H9 (cell line): ENCODE measurements around the gene SLC25A19. TPM values are rescaled to one million over a fixed set of nuclear protein-coding genes. Genes with fewer than 3 reads are reported as not detected.

Experiments
- DNase-seq: peaks from one replicate; pipeline ENCODE4 v3.0.0-alpha.2; 2017
- H2AFZ ChIP-seq: one replicate; pipeline ENCODE4 v1.6.1; 2013; ENCODE audit warnings: mild to moderate bottlenecking, low read length, control low read depth, moderate library complexity
- H2AK5ac ChIP-seq: 2 replicates; pipeline ENCODE4 v1.6.1; 2013; ENCODE audit warnings: low read length, control low read depth, mixed read lengths; ENCODE audit not compliant: insufficient read length
- H2BK120ac ChIP-seq: one replicate; pipeline ENCODE4 v1.6.1; 2013; ENCODE audit warnings: low read depth, mild to moderate bottlenecking, low read length, control low read depth, inconsistent platforms; ENCODE audit not compliant: poor library complexity, severe bottlenecking
- H2BK12ac ChIP-seq: 2 replicates; pipeline ENCODE4 v1.6.1; 2013; ENCODE audit warnings: low read length, control low read depth, mixed read lengths, low read depth; ENCODE audit not compliant: insufficient read length
- H2BK15ac ChIP-seq: 2 replicates; pipeline ENCODE4 v1.6.1; 2013; ENCODE audit warnings: low read depth, low read length, control low read depth
- H2BK20ac ChIP-seq: one replicate; pipeline ENCODE4 v1.6.1; 2013; ENCODE audit warnings: low read depth, mild to moderate bottlenecking, low read length, control low read depth, inconsistent platforms; ENCODE audit not compliant: poor library complexity, severe bottlenecking
- H2BK5ac ChIP-seq: 2 replicates; pipeline ENCODE4 v1.6.1; 2013; ENCODE audit warnings: low read length, control low read depth, mixed read lengths; ENCODE audit not compliant: insufficient read length
- H3K14ac ChIP-seq: 2 replicates; pipeline ENCODE4 v1.6.1; 2013; ENCODE audit warnings: low read length, control low read depth; ENCODE audit not compliant: insufficient read depth
- H3K18ac ChIP-seq: 2 replicates; pipeline ENCODE4 v1.6.1; 2013; ENCODE audit warnings: low read depth, mild to moderate bottlenecking, mixed read lengths, low read length, control low read depth; ENCODE audit not compliant: insufficient read length
- H3K23ac ChIP-seq: 2 replicates; pipeline ENCODE4 v1.6.1; 2013; ENCODE audit warnings: low read length, control low read depth, mixed read lengths, low read depth; ENCODE audit not compliant: insufficient read length
- H3K23me2 ChIP-seq: 2 replicates; pipeline ENCODE4 v1.6.1; 2013; ENCODE audit warnings: low read depth, mild to moderate bottlenecking, mixed read lengths, low read length, control low read depth; ENCODE audit not compliant: insufficient read length, poor library complexity, severe bottlenecking
- H3K27ac ChIP-seq: 2 replicates; pipeline ENCODE4 v1.5.1; 2013; ENCODE audit warnings: low read length, control low read depth, mixed read lengths, low read depth; ENCODE audit not compliant: insufficient read length
- H3K27me3 ChIP-seq: 2 replicates; pipeline ENCODE4 v1.6.1; 2013; ENCODE audit warnings: low read length, control low read depth, inconsistent platforms; ENCODE audit not compliant: insufficient read depth
- H3K4ac ChIP-seq: 2 replicates; pipeline ENCODE4 v1.6.1; 2013; ENCODE audit warnings: low read depth, mild to moderate bottlenecking, control low read depth, inconsistent platforms, low read length, moderate library complexity
- H3K4me1 ChIP-seq: 2 replicates; pipeline ENCODE4 v1.6.1; 2013; ENCODE audit warnings: low read length, control low read depth, inconsistent platforms; ENCODE audit not compliant: insufficient read depth
- H3K4me2 ChIP-seq: 2 replicates; pipeline ENCODE4 v1.6.1; 2013; ENCODE audit warnings: low read length, control low read depth, mixed read lengths; ENCODE audit not compliant: insufficient read length, insufficient read depth
- H3K56ac ChIP-seq: 2 replicates; pipeline ENCODE4 v1.6.1; 2013; ENCODE audit warnings: low read depth, mild to moderate bottlenecking, mixed read lengths, low read length, control low read depth; ENCODE audit not compliant: insufficient read length
- H3K79me1 ChIP-seq: 2 replicates; pipeline ENCODE4 v1.6.1; 2013; ENCODE audit warnings: low read depth, mild to moderate bottlenecking, moderate library complexity, low read length, control low read depth, inconsistent platforms; ENCODE audit not compliant: insufficient read depth, poor library complexity, severe bottlenecking
- H3K79me2 ChIP-seq: 2 replicates; pipeline ENCODE4 v1.6.1; 2013; ENCODE audit warnings: low read length, control low read depth, inconsistent platforms; ENCODE audit not compliant: insufficient read depth
- H3K9ac ChIP-seq: 2 replicates; pipeline ENCODE4 v1.6.1; 2013; ENCODE audit warnings: low read length, control low read depth, mixed read lengths; ENCODE audit not compliant: insufficient read length; ENCODE audit errors: extremely low read depth
- H3K9me3 ChIP-seq: one replicate; pipeline ENCODE4 v1.6.1; 2013; ENCODE audit warnings: low read depth, low read length, inconsistent platforms; ENCODE audit not compliant: control insufficient read depth
- H3T11ph ChIP-seq: one replicate; pipeline ENCODE4 v1.6.1; 2013; ENCODE audit warnings: mild to moderate bottlenecking, low read length, control low read depth, inconsistent platforms
- H4K20me1 ChIP-seq: one replicate; pipeline ENCODE4 v1.6.1; 2013; ENCODE audit not compliant: control insufficient read depth, insufficient read length, insufficient read depth
- H4K5ac ChIP-seq: 2 replicates; pipeline ENCODE4 v1.6.1; 2013; ENCODE audit warnings: low read depth, mild to moderate bottlenecking, mixed read lengths, low read length, control low read depth; ENCODE audit not compliant: insufficient read length
- H4K8ac ChIP-seq: replicated peaks from 2 replicates; pipeline ENCODE4 v1.6.1; 2013; ENCODE audit warnings: low read length, control low read depth, mixed read lengths, low read depth; ENCODE audit not compliant: insufficient read length
- H4K91ac ChIP-seq: 2 replicates; pipeline ENCODE4 v1.6.1; 2013; ENCODE audit warnings: low read depth, mild to moderate bottlenecking, moderate library complexity, mixed read lengths, low read length, control low read depth; ENCODE audit not compliant: insufficient read length
- H3K27ac Mint-ChIP-seq, 3 experiments: 2 replicates in 2 of 3; 3 replicates in 1 of 3; pipeline ENCODE4 v1.8.0; 2020 to 2021; ENCODE audit warnings: mixed read lengths in 3 of 3, mild to moderate bottlenecking in 1 of 3, moderate library complexity in 1 of 3
- H3K27me3 Mint-ChIP-seq: 2 replicates; pipeline ENCODE4 v1.8.0; 2021; ENCODE audit warnings: low read depth, mild to moderate bottlenecking, moderate library complexity, mixed read lengths
- H3K36me3 Mint-ChIP-seq, 3 experiments: 2 replicates in 2 of 3; 3 replicates in 1 of 3; pipeline ENCODE4 v1.8.0; 2020 to 2021; ENCODE audit warnings: low read depth in 3 of 3, mixed read lengths in 3 of 3; ENCODE audit not compliant: insufficient read depth in 1 of 3
- H3K4me1 Mint-ChIP-seq, 2 experiments: 2 replicates each; pipeline ENCODE4 v1.8.0; 2020; ENCODE audit warnings: mixed read lengths in 2 of 2
- H3K4me3 Mint-ChIP-seq, 2 experiments: 2 replicates in 1 of 2; 3 replicates in 1 of 2; pipeline ENCODE4 v1.8.0; 2020 to 2021; ENCODE audit warnings: mild to moderate bottlenecking in 2 of 2, mixed read lengths in 2 of 2, moderate library complexity in 1 of 2
- H3K9me3 Mint-ChIP-seq, 2 experiments: 2 replicates in 1 of 2; 3 replicates in 1 of 2; pipeline ENCODE4 v1.8.0; 2020; ENCODE audit warnings: mild to moderate bottlenecking in 2 of 2, mixed read lengths in 2 of 2, moderate library complexity in 1 of 2
- CTCF ChIP-seq: fragments of 200-600 bp; sonication (generic); conservative IDR thresholded peaks from 3 replicates; pipeline ENCODE4 v1.8.0; 2021; ENCODE audit warnings: antibody characterized with exemption, mild to moderate bottlenecking
- WGBS: extraction: QIAGEN DNeasy Blood & Tissue Kit; methylation state at CpG from one replicate; pipeline ENCODE4 v1.1.7; 2013; ENCODE audit warnings: missing lambda C conversion rate, low lambda C conversion rate, mixed read lengths; ENCODE audit not compliant: insufficient read length; ENCODE audit errors: extremely low coverage; 5-methylcytosine and 5-hydroxymethylcytosine counted together
- total RNA-seq: library from RNA; stranded (reverse); gene quantifications from 2 replicates; pipeline ENCODE4 v1.2.1, GENCODE V29; 2021

The SLC25A19 gene
- total RNA-seq, 1 experiment from 2014 or later: 24.2 TPM

DNA sequence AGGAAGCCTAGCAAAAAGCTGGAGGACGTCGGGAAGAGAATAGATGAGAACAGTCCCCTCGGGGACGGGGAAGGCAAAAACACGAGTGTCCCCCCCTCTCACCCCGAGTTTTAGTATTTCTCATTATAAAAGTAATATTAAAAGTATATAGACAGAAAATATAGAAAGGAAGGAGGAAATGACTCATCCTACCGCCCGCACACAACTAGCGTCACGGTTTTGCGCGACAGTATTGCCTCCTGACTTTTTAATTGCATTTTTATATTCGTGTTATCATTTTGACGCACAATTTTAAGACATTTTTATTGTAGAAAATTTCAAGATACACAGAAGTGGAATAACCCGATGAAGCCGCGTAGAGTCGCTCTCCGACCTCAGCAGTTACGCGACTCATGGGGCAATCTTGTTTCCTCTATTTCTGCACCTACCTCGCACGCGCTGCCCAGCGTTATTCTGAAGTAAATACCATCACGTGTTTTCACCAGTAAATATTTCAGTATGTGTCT lies 652 bp upstream of the SLC25A19 start:
- Mint-ChIP-seq H3K4me3 (peak overlapping the region; percentile 89 to 93), H3K27me3 (no peaks in the 10 kb centered on the region; the same call in 1 of the 2 replicates), H3K4me1 (peaks cover 8 to 10% of the 10 kb centered on the region in 2 experiments), H3K36me3 (peaks cover 3 to 20% (median 8%) of the 10 kb centered on the region in 3 experiments; a peak in 5 of 7 replicates), H3K27ac (peak overlapping the region in 2 of 3 experiments; percentile 91 to 95; a peak in 4 of 7 replicates), H3K9me3 (no peaks in the 10 kb centered on the region; a peak in 1 of 5 replicates)
- Histone ChIP-seq H3K4me1 (no peaks in the 10 kb centered on the region), H3K9me3 (no peaks in the 10 kb centered on the region), H4K91ac (no peak overlapping the region), H2BK20ac (no peak overlapping the region), H4K5ac (no peak overlapping the region), H2BK120ac (no peak overlapping the region), H4K8ac (no peak overlapping the region), H2BK15ac (no peak overlapping the region), H2BK12ac (no peak overlapping the region), H4K20me1 (no peaks in the 10 kb centered on the region), H3K18ac (no peak overlapping the region), H2AFZ (peak overlapping the region; percentile 70), H2BK5ac (no peak overlapping the region), H3T11ph (no peak overlapping the region), H3K4me2 (peak overlapping the region; percentile 66), H3K23me2 (peaks cover 7% of the 10 kb centered on the region), H3K14ac (no peak overlapping the region), H3K79me1 (no peaks in the 10 kb centered on the region), H3K23ac (no peak overlapping the region), H3K27me3 (no peaks in the 10 kb centered on the region), H3K56ac (no peak overlapping the region), H3K27ac (no peak overlapping the region), H3K79me2 (no peaks in the 10 kb centered on the region), H3K9ac (peak overlapping the region; percentile 21), H2AK5ac (no peak overlapping the region), H3K4ac (no peak overlapping the region)
- WGBS: no CpG with 5 or more reads among the region's 26 CpGs
- TF ChIP-seq CTCF: no peak; the same call in 2 of the 3 replicates
- DNase-seq: no peak
